ENCODE data around the gene MYH15.
A peak's percentile ranks its signal among the peaks of the same experiment; 100 is the strongest.

MYH15 gene

DNA sequence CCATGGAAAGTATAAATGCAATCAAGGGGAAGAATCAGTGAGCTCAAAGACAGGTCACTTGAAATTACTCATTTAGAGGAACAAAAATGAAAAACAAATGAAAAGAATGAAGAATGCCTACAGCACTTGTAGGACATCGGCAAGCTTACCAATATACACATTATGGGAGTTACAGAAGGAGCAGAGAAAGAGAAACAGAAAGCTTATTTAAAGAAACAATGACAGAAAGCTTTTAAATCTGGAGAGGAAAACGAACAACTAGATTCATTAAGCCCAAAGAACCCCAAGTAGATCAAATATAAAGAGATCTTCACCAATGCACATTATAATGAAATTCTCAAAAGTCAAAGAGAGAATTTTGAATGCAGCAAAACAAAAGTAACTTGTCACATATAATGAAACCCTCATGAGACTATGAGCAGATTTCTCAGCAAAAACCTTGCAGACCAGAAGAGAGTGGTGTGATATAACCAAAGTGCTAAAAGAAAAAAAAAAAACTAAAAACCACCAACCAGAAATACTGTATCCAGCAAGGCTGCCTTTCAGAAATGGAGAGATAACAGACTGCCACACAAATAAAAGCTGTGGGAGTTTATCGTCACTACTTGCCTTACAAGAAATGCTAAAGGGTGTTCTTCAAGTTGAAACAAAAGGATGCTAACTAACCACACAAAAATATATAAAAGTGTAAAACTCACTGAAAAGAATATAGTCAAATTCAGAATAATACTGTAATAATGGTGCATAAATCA is 63.1 kb downstream of the MYH15 start:
- Mint-ChIP-seq H3K4me3 (no peak overlapping the region), H3K27me3 (peaks cover 0 to 5% of the 10 kb centered on the region in 2 donors)

DNA sequence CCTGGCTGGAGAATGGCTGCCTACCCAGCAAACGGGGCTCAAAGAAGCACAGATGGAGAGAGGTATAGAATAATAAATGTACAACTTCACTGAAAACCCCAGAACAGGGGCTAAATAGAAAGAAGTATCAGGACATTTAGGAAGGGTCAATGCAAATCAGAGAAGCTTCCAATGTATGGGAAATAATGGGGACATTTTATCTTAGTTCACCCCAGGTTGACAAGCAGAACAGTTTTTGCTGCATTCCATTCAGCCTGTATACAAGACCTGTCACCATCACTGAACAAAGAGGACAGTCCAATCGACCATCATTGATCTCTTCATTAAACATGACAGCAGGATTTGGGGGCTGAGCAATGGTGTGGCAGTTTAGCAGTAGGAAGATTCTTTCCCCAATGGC is 68.1 kb downstream of the MYH15 start:
- Mint-ChIP-seq H3K27me3 (peaks cover 9% of the 10 kb centered on the region in 2 donors), H3K9me3 (peaks cover 4 to 11% of the 10 kb centered on the region in 2 donors), H3K4me1 (ENCODE audit: low read depth in 2 of 2) (no peaks in the 10 kb centered on the region), H3K36me3 (ENCODE audit: insufficient read depth) (no peaks in the 10 kb centered on the region), H3K4me3 (no peak overlapping the region), H3K27ac (no peak overlapping the region)
- ATAC-seq (replicated peaks) (no peak), DNase-seq (no peak)

More for the DNA sequence above, 63.1 kb downstream of the MYH15 start:
- no peak overlapping the region for H3K27ac Mint-ChIP-seq
- ATAC-seq (replicated peaks) (no peak), DNase-seq (no peak)
- no peaks in the 10 kb centered on the region for H3K4me1 Mint-ChIP-seq (ENCODE audit: low read depth in 2 of 2)
- no peaks in the 10 kb centered on the region for H3K36me3 Mint-ChIP-seq (ENCODE audit: insufficient read depth)
- peaks cover 4 to 12% of the 10 kb centered on the region in 2 donors for H3K9me3 Mint-ChIP-seq

DNA sequence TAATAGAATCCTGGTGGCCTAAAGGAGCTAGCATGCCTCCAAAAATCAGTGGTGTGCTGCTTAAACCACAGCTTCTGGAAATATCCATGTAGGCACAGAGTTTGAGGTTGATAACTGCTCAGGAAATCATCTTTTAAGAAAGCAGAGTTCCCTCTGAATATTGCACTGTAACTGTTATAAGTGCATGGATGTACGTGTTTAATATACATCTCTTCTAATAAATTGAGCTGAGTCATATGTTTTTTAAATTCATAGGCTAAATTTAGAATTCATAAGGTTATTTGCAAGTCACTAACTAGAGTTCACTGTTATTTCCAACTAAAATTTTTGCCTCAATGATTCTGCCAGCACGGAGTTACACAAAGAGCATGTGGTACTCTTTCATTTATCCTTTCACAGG is 68.9 kb downstream of the MYH15 start:
- Mint-ChIP-seq H3K4me3 (no peak overlapping the region), H3K27ac (no peak overlapping the region), H3K9me3 (peaks cover 0 to 3% of the 10 kb centered on the region in 2 donors), H3K4me1 (ENCODE audit: low read depth in 2 of 2) (no peaks in the 10 kb centered on the region), H3K36me3 (ENCODE audit: insufficient read depth) (no peaks in the 10 kb centered on the region), H3K27me3 (peaks cover 6 to 10% of the 10 kb centered on the region in 2 donors)
- DNase-seq (no peak), ATAC-seq (replicated peaks) (no peak)

DNA sequence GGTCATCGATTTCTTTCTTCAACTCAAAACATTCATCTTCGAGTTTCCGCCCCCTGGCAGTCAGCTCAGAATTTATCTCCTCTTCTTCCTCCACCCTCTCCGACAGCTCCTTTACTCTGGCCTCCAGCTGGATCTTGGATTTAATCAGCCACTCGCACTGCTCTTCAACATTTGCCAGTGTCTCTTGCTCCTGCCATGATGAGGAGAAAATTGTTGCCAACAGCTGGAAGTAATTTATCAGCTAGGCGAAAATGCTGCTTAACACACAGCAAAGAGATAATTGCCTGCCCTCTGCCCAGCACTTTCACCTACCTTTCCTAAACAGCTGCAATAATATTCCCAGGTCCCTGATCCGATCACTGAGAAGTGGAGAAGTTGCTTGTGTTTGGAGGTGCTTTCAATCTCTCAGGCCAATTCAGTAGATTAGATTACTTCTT is 69.3 kb downstream of the MYH15 start:
- Mint-ChIP-seq H3K36me3 (ENCODE audit: insufficient read depth) (no peaks in the 10 kb centered on the region), H3K9me3 (no peaks in the 10 kb centered on the region), H3K4me1 (ENCODE audit: low read depth in 2 of 2) (no peaks in the 10 kb centered on the region), H3K27ac (no peak overlapping the region), H3K4me3 (no peak overlapping the region), H3K27me3 (peaks cover 6 to 10% of the 10 kb centered on the region in 2 donors)
- DNase-seq (no peak), ATAC-seq (replicated peaks) (no peak)

DNA sequence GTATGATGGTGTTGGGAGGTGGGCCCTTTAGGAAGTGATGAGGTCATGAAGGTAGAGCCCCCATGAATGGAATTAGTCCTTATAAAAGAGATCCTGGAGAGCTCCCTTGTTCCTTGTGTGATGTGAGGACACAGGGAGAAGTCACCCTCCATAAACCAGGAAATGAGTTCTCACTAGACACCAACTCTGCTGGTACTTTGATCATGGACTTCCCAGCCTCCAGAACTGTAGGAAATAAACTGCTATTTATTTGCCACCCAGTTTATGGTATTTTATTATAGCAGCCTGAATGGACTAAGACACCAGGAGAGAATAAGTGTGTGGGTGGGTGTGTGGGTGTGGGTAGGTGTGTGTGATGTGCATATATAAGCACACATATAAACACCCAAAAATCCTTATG is 71.9 kb downstream of the MYH15 start:
- H3K27ac Mint-ChIP-seq, result no peak overlapping the region
- no peaks in the 10 kb centered on the region for H3K36me3 Mint-ChIP-seq (ENCODE audit: insufficient read depth)
- no peaks in the 10 kb centered on the region for H3K4me1 Mint-ChIP-seq (ENCODE audit: low read depth in 2 of 2)
- peaks cover 6 to 10% of the 10 kb centered on the region in 2 donors for H3K27me3 Mint-ChIP-seq
- no peaks in the 10 kb centered on the region for H3K9me3 Mint-ChIP-seq
- H3K4me3 Mint-ChIP-seq, result no peak overlapping the region
- DNase-seq (no peak), ATAC-seq (replicated peaks) (no peak)

DNA sequence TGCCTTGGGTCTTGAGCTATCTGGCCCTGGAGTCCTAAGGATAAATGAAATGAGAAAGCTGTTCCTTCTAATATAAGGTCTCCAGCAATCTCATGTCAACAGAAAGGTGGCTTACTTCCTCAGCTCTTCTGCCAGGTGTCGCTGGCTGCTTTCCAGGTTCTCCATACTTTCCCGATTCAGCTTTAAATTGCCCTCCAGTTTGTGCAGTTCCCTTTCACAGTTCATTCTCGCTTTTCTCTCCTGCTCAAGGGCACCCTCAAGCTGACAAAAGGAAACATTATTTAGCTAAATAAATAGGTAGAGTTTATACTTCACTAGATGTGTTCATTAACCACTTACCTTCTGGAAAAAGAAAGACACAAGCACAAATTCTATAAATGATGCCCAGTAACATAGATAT is 73.0 kb downstream of the MYH15 start:
- no peaks in the 10 kb centered on the region for H3K9me3 Mint-ChIP-seq
- no peaks in the 10 kb centered on the region for H3K4me1 Mint-ChIP-seq (ENCODE audit: low read depth in 2 of 2)
- ATAC-seq (replicated peaks) (no peak), DNase-seq (no peak)
- no peak overlapping the region for H3K4me3 Mint-ChIP-seq
- H3K27ac Mint-ChIP-seq, result no peak overlapping the region
- peaks cover 6 to 10% of the 10 kb centered on the region in 2 donors for H3K27me3 Mint-ChIP-seq
- no peaks in the 10 kb centered on the region for H3K36me3 Mint-ChIP-seq (ENCODE audit: insufficient read depth)

DNA sequence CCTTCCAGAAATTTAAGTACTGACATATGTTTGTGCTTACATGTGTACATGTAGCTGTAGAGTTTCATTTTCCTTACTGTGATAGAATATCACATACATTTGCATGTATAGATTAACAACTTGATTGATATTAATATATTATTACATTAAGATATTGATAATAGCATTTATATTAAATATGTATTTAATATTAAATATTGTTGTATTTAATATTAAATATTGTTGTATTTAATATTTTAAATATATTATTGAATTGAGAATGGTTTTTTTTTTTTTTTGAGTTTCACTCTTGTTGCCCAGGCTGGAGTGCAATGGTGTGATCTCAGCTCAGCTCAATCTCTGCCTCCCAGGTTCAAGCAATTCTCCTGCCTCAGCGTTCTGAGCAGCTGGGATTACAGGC is 76.5 kb downstream of the MYH15 start:
- no peak overlapping the region for H3K4me3 Mint-ChIP-seq
- H3K27me3 Mint-ChIP-seq, result peaks cover 0 to 10% of the 10 kb centered on the region in 2 donors
- no peaks in the 10 kb centered on the region for H3K4me1 Mint-ChIP-seq (ENCODE audit: low read depth in 2 of 2)
- ATAC-seq (replicated peaks), result no peak
- no peaks in the 10 kb centered on the region for H3K36me3 Mint-ChIP-seq (ENCODE audit: insufficient read depth)
- H3K27ac Mint-ChIP-seq, result no peak overlapping the region
- no peak for DNase-seq
- H3K9me3 Mint-ChIP-seq, result no peaks in the 10 kb centered on the region

DNA sequence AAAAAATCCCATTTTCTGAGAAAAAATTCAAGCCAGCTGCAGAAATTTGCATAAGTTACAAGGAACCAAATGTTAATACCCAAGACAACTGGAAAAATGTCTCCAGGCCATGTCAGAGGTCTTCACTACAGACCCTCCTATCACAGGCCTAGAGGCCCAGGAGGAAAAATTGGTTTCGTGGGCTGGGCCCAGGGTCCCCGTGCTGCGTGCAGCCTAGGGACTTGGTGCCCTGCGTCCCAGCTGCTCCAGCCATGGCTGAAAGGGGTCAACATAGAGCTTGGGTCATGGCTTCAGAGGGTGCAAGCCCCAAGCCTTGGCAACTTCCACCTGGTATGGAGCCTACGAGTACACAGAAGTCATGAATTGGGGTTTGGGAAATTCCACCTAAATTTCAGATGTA is 78.0 kb downstream of the MYH15 start:
- ATAC-seq (replicated peaks), result no peak
- H3K27ac Mint-ChIP-seq, result no peak overlapping the region

DNA sequence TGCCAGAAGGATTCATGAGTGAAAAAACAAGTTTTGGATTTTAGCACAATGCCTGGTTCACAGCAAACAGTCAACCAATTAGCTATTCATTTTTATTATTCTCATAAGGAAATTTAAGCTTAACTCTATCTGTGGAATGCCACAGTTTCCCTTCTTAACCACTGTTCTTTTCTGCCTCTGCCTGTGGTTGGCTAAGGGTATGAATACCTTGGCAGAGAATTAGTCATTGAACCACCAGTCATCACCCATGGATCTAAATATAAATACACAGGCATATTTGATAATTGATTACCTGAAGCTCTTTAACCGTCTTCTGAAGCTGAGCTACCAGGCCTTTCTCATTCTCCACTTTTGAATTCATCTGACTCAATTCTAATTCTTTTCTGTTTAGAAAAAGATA is 79.9 kb downstream of the MYH15 start:
- peaks cover 0 to 4% of the 10 kb centered on the region in 2 donors for H3K4me1 Mint-ChIP-seq (ENCODE audit: low read depth in 2 of 2)
- H3K27ac Mint-ChIP-seq, result no peak overlapping the region
- H3K36me3 Mint-ChIP-seq (ENCODE audit: insufficient read depth), result no peaks in the 10 kb centered on the region
- no peaks in the 10 kb centered on the region for H3K9me3 Mint-ChIP-seq
- H3K4me3 Mint-ChIP-seq, result no peak overlapping the region
- ATAC-seq (replicated peaks) (no peak), DNase-seq (no peak)
- no peaks in the 10 kb centered on the region for H3K27me3 Mint-ChIP-seq

More for the DNA sequence above, 78.0 kb downstream of the MYH15 start:
- Mint-ChIP-seq H3K9me3 (no peaks in the 10 kb centered on the region), H3K4me3 (no peak overlapping the region), H3K4me1 (ENCODE audit: low read depth in 2 of 2) (peaks cover 0 to 4% of the 10 kb centered on the region in 2 donors), H3K36me3 (ENCODE audit: insufficient read depth) (no peaks in the 10 kb centered on the region), H3K27me3 (peaks cover 0 to 3% of the 10 kb centered on the region in 2 donors)
- no peak for DNase-seq

DNA sequence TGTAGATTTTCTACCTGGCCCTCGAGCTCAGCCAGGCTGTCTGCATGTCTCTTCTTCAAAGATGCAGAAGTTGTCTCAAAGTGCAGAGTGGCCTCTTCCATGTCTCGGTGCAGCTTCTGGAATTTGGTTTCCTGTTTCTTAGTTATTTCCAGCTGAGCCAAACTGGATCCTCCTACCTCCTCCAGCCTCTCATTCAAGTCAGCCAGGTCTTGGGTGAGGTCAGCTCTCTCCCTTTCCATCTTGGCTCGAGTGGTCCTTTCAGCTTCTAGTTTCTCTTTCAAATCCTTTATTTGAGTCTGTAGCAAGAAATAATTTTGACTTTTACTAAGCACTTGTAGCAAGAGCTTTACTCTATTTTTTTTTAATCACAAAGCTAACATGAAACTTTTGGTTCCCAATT is 81.8 kb downstream of the MYH15 start:
- Mint-ChIP-seq H3K27me3 (no peaks in the 10 kb centered on the region), H3K36me3 (ENCODE audit: insufficient read depth) (no peaks in the 10 kb centered on the region), H3K9me3 (no peaks in the 10 kb centered on the region), H3K27ac (peak overlapping the region in 1 of 2 donors; percentile 26), H3K4me1 (ENCODE audit: low read depth in 2 of 2) (peaks cover 0 to 4% of the 10 kb centered on the region in 2 donors), H3K4me3 (no peak overlapping the region)
- ATAC-seq (replicated peaks), result no peak
- no peak for DNase-seq

DNA sequence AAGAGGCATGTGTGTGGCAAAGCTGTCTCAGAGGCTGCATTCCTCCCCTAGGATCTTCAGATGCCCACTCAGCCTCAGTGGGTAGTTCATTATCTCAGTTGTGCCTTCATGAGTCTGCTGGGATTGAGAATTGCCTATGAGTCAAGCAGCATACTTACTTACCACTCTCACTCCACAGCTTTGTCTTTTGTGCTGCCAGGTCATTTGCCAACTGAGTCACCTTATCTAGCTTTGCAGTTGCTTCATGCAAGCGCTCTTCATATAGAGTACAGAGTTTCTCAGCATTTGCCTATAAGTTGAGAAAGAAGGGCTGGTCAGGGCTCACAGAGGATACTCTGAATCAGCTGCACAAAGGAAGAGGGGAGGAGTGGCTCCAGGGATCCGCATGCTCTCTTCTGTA is 89.5 kb downstream of the MYH15 start:
- no peaks in the 10 kb centered on the region for H3K36me3 Mint-ChIP-seq (ENCODE audit: insufficient read depth)
- ATAC-seq (replicated peaks), result no peak
- peaks cover 0 to 8% of the 10 kb centered on the region in 2 donors for H3K27me3 Mint-ChIP-seq
- DNase-seq, result no peak
- H3K4me1 Mint-ChIP-seq (ENCODE audit: low read depth in 2 of 2), result no peaks in the 10 kb centered on the region
- no peaks in the 10 kb centered on the region for H3K9me3 Mint-ChIP-seq
- no peak overlapping the region for H3K27ac Mint-ChIP-seq
- no peak overlapping the region for H3K4me3 Mint-ChIP-seq

DNA sequence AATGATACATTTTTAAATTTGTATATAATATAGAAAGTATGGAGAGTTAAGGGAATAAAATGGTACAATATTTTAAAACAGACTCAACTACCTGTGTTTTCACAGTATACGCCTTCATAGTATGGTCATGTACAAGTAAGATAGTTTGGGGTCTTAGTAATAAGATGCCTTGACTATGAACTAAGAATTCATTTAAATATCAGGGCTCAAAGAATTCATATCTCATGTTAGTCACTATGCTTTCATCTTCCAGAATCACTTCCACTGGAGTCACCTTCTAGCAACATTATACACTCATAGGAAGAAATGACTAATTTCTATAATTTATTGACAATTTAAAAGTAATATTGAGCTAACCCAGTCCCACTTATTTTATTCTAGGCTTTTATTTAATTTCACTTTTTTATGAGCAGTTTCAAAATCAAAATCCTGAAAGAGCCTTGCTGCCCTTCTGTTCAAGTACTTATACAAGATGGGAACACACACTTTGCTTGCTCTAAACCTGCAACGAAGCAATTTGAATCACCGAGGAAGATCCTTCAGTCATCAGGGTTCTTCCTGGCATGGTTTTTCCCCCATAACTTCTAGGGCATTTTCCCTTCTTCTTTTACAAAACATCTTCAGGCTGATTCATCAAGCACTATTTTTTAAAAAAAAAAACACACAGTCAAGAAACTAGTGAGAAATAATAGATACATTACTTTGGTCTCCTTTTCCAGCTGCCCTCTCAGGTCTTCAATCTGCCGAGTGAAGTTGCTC is 94.1 kb downstream of the MYH15 start:
- peaks cover 0 to 21% of the 10 kb centered on the region in 2 donors for H3K27me3 Mint-ChIP-seq
- H3K36me3 Mint-ChIP-seq (ENCODE audit: insufficient read depth), result no peaks in the 10 kb centered on the region
- DNase-seq, result no peak
- no peak overlapping the region for H3K27ac Mint-ChIP-seq
- no peak overlapping the region for H3K4me3 Mint-ChIP-seq
- no peak for ATAC-seq (replicated peaks)
- H3K4me1 Mint-ChIP-seq (ENCODE audit: low read depth in 2 of 2), result no peaks in the 10 kb centered on the region
- no peaks in the 10 kb centered on the region for H3K9me3 Mint-ChIP-seq

DNA sequence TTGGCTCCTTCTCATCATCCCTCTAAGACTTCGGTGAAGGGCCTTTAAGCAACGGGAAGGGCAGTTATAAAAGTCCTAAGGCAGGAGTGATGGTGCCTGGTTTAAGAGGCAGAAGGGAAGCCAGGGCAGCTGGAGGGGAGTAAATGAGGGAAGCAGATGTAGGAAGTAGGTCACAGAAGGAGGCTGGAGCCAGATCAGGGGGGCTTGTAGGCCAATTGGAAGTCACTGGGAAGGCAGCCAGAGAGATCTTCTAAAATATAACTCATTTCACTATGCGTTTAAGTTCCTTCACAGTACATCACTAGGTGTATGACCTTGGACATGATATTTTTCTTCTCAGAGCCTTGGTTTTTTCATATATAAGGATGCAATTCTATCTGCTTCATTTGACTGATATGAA is 94.7 kb downstream of the MYH15 start:
- ATAC-seq (replicated peaks) (no peak), DNase-seq (no peak)
- Mint-ChIP-seq H3K9me3 (no peaks in the 10 kb centered on the region), H3K4me1 (ENCODE audit: low read depth in 2 of 2) (no peaks in the 10 kb centered on the region), H3K27ac (no peak overlapping the region), H3K36me3 (ENCODE audit: insufficient read depth) (no peaks in the 10 kb centered on the region), H3K27me3 (peaks cover 0 to 17% of the 10 kb centered on the region in 2 donors), H3K4me3 (no peak overlapping the region)

DNA sequence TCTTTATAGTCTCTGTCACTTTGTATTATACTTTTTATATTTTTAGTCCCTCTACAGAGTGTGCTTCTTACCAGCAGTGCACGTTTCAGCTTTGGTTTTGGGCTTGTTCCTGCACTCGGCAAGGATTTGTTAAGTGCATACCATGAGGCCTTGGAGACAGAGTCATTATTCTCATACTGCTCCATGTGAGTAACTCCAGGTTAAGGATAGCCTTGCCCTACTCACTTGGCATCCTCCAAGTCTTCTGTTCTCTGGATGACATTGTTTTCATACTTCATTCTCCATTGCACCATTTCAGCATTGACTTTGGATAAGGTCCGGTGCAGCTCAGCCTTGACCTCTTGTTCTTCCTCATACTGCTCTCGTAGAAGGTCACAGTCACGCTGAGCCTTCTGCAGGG is 96.4 kb downstream of the MYH15 start:
- Mint-ChIP-seq H3K36me3 (ENCODE audit: insufficient read depth) (no peaks in the 10 kb centered on the region), H3K27ac (no peak overlapping the region), H3K9me3 (no peaks in the 10 kb centered on the region), H3K4me1 (ENCODE audit: low read depth in 2 of 2) (no peaks in the 10 kb centered on the region), H3K4me3 (no peak overlapping the region), H3K27me3 (peaks cover 0 to 17% of the 10 kb centered on the region in 2 donors)
- DNase-seq, result no peak
- ATAC-seq (replicated peaks), result no peak

All from effector memory CD8-positive, alpha-beta T cell (primary cell).